Stomach (tissue), 9 donors: ENCODE measurements around the gene FBXO46. TPM values are rescaled to one million over a fixed set of nuclear protein-coding genes. Genes with fewer than 3 reads are reported as not detected.

Source experiments
- DNase-seq, 2 donors: peaks; one replicate each; pipeline versions ENCODE4 v3.0.0 to v3.0.0-alpha.2; 2013 to 2019
- H3K27ac ChIP-seq, 5 donors: fragments of 200-600 bp in 4 of 5; sonication (generic) in 4 of 5; one replicate each; pipeline ENCODE4 v1.5.1; 2013 to 2019; ENCODE audit warnings: mild to moderate bottlenecking in 1 of 5, moderate library complexity in 1 of 5
- H3K27me3 ChIP-seq, 3 donors: fragments of 200-600 bp; sonication (generic); one replicate each; pipeline ENCODE4 v1.5.1; 2017 to 2019; ENCODE audit warnings: mixed run types in 1 of 3
- H3K36me3 ChIP-seq, 4 donors: fragments of 200-600 bp; sonication (generic); 1 replicate in 3 of 4; 2 replicates in 1 of 4; pipeline ENCODE4 v1.5.1; 2016 to 2019
- H3K4me1 ChIP-seq, 4 donors: fragments of 200-600 bp; sonication (generic); one replicate each; pipeline ENCODE4 v1.5.1; 2016 to 2019
- H3K4me3 ChIP-seq, 4 donors: fragments of 200-600 bp; sonication (generic) in 3 of 4; one replicate each; pipeline ENCODE4 v1.5.1; 2016 to 2019; ENCODE audit warnings: mild to moderate bottlenecking in 1 of 4
- H3K9me3 ChIP-seq, 4 donors: fragments of 200-600 bp; sonication (generic); one replicate each; pipeline ENCODE4 v1.5.1; 2016 to 2019
- CTCF ChIP-seq, 7 experiments: fragments of 450-650 bp in 4 of 7; fragments of 200-600 bp in 3 of 7; sonication (generic) in 3 of 7; IDR thresholded peaks; one replicate each; pipeline ENCODE4 v1.5.1; 2016 to 2019; ENCODE audit warnings: antibody characterized with exemption in 7 of 7, control low read depth in 2 of 7, mild to moderate bottlenecking in 1 of 7
- EP300 ChIP-seq: sonication (generic); formaldehyde crosslinking; IDR thresholded peaks from one replicate; pipeline ENCODE4 v1.6.1; 2017; ENCODE audit warnings: antibody characterized with exemption
- POLR2A ChIP-seq, 4 donors: fragments of 450-650 bp; IDR thresholded peaks; one replicate each; pipeline ENCODE4 v1.6.1; 2016; ENCODE audit warnings: antibody characterized with exemption in 4 of 4, control low read depth in 2 of 4, mild to moderate bottlenecking in 1 of 4, moderate library complexity in 1 of 4
- POLR2AphosphoS5 ChIP-seq, 3 donors: sonication (generic); formaldehyde crosslinking; IDR thresholded peaks; one replicate each; pipeline ENCODE4 v1.6.1; 2016; ENCODE audit warnings: antibody characterized with exemption in 3 of 3
- WGBS, 5 donors: extraction: QIAGEN DNeasy Blood & Tissue Kit in 3 of 5; methylation state at CpG; one replicate each; pipeline versions ENCODE4 v1.1.5 to v1.1.7; 2013 to 2018; 5-methylcytosine and 5-hydroxymethylcytosine counted together
- intact Hi-C: fragments of 100-400 bp; cut with DNase I; formaldehyde crosslinking; loops from one replicate; pipeline ENCODE4 v1.15.1; 2023; ENCODE audit warnings: low total_unique reads
- polyA plus RNA-seq, 3 donors: library from polyadenylated mRNA; stranded (reverse); fragments of 200-250 nt; gene quantifications; one replicate each; pipeline ENCODE4 v1.2.3, GENCODE V29; 2013
- total RNA-seq, 5 donors: library from RNA; depleted of rRNA; stranded (reverse); fragments of >200 nt; gene quantifications; one replicate each; pipeline versions ENCODE4 v1.1.0 to v1.2.3, GENCODE V29; 2014 to 2016
- donor health status: healthy with polysubstance abuse.
- donor health status: Bipolar disorder and iron deficiency.
- donor health status: healthy.

FBXO46 gene
- total and polyA plus RNA-seq, 8 donors: 4.0 to 61.7 (median 9.6) TPM

DNA sequence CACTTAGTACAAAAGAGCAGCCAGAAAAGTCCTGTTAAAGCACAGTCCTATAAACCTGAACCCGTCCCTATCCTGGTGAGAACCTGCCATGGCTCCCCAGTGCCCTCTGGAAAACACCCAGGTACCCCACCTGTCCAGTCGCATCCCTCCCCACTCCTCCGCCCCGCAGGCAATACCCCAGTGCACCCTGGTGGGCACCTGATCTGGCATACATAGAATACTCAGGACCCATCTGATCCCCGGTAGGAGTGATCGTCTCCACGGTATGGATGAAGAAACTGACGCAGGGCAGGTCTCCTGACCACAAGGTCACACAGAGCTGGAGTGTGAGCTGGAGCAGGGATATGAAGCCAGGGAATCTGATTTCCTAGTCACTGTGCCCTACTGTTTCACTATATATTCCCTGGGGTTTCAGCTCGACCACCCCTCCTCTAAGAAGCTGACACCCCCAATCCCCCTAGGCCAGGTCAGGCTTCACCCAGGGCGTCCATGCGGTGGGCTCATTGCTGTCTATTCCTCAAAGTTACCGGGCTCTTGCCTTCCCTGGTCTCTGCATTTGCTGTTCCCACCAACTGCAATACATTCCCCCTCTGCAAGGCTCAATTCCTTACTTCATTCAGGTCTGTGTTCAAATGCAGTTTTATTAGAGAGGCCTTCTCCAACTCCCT, 12.6 kb downstream of the FBXO46 start:
- WGBS, 5 donors: 31 to 54% (median 42%) methylated on average over 11 to 12 of the region's 12 CpGs
- Histone ChIP-seq H3K4me1 (peaks cover 13 to 50% (median 25%) of the 10 kb centered on the region in 4 donors), H3K9me3 (no peaks in the 10 kb centered on the region), H3K27me3 (no peaks in the 10 kb centered on the region), H3K4me3 (peak overlapping the region; percentile 63 to 73 (median 68)), H3K27ac (peak overlapping the region; percentile 82 to 95 (median 93)), H3K36me3 (peaks cover 2 to 24% (median 14%) of the 10 kb centered on the region in 4 donors)
- peak in 1 of 2 donors; percentile 51 for DNase-seq
- TF ChIP-seq POLR2A (IDR thresholded peaks at IDR 0.05) (no peak), EP300 (no peak)
- intact Hi-C loops: no loop called here

- Histone ChIP-seq H3K36me3 (peaks cover 9 to 28% (median 17%) of the 10 kb centered on the region in 4 donors), H3K27me3 (no peaks in the 10 kb centered on the region), H3K4me1 (peaks cover 13 to 45% (median 23%) of the 10 kb centered on the region in 4 donors), H3K9me3 (no peaks in the 10 kb centered on the region), H3K27ac (peak overlapping the region; percentile 82 to 95 (median 93)), H3K4me3 (peak overlapping the region; percentile 63 to 73 (median 68))
- TF ChIP-seq POLR2A (IDR thresholded peaks at IDR 0.05) (peak in 2 of 4 donors; percentile 21 to 75), POLR2AphosphoS5 (IDR thresholded peaks at IDR 0.05) (peak; percentile 66 to 95 (median 88)), CTCF (IDR thresholded peaks at IDR 0.05) (peak in 1 of 7 experiments; percentile 40), EP300 (peak; percentile 65)
- DNase-seq: peak; percentile 99 to 100
- intact Hi-C loops: no loop called here
- WGBS, 5 donors: 0 to 2% (median 1%) methylated on average over 48 to 51 of the region's 51 CpGs
Measured at GRCh38 chr19:45717131-45717982, 13.3 kb downstream of the FBXO46 start.

DNA sequence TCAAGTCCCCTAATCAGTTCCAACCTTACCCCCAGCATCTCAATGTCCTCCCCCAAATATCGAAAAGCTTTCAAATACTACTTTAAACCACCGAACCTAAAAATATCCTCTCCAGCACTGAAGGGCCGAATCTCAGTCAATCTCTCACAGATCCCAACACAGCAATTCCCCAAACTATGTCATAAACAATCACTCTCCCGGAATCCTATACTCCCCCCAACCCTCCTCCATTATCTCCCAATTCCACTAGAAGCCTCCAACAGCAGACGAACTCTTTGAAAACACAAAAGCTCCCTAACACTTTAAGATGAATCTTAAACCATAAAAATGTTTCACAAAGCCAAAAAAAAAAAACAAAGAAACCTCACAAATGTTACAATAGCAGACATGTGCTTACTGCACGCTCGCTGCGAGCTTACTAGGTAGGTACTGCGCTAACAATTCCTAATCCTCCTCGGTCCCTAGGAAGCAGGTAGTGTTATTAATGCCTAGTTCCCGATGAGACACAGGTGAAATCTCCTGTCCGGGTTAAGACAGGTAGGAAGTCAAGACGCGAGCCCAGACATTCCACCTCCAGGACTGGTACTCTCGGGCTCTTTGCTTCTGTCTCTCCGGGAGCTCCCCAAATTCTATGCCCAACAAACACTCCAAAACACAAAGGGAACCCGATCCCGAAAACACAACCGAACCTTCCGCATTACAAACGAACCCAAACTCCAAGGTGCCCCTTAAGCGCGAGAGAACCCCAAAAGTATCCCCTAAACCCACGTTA, 14.2 kb downstream of the FBXO46 start:
- 1 to 2% (median 2%) methylated on average over 24 of the region's 24 CpGs for WGBS, 5 donors
- no peaks in the 10 kb centered on the region for H3K9me3 ChIP-seq
- peaks cover 15 to 36% (median 25%) of the 10 kb centered on the region in 4 donors for H3K36me3 ChIP-seq
- intact Hi-C loops: no loop called here
- H3K4me3 ChIP-seq: peak overlapping the region; percentile 63 to 73 (median 68)
- no peaks in the 10 kb centered on the region for H3K27me3 ChIP-seq
- H3K4me1 ChIP-seq: peaks cover 13 to 39% (median 24%) of the 10 kb centered on the region in 4 donors
- peak in 1 of 2 donors; percentile 64 for DNase-seq
- peak overlapping the region; percentile 62 to 95 (median 93) for H3K27ac ChIP-seq
- TF ChIP-seq EP300 (no peak), CTCF (IDR thresholded peaks at IDR 0.05) (no peak), POLR2A (IDR thresholded peaks at IDR 0.05) (no peak), POLR2AphosphoS5 (IDR thresholded peaks at IDR 0.05) (no peak)

GRCh38 chr19:45715139-45715538, 15.6 kb downstream of the FBXO46 start:
- TF ChIP-seq CTCF (IDR thresholded peaks at IDR 0.05) (no peak), POLR2AphosphoS5 (IDR thresholded peaks at IDR 0.05) (no peak), EP300 (no peak)
- Histone ChIP-seq H3K9me3 (no peaks in the 10 kb centered on the region), H3K27me3 (no peaks in the 10 kb centered on the region), H3K27ac (no peak overlapping the region), H3K4me1 (peaks cover 18 to 41% (median 24%) of the 10 kb centered on the region in 4 donors), H3K36me3 (peaks cover 22 to 39% (median 34%) of the 10 kb centered on the region in 4 donors), H3K4me3 (no peak overlapping the region)
- no peak for DNase-seq
- intact Hi-C loops: no loop called here
- WGBS, 5 donors: 83 to 93% (median 93%) methylated on average over 3 of the region's 3 CpGs
